AG04450 (cell line): ENCODE measurements around the gene NCOR2. TPM values are rescaled to one million over a fixed set of nuclear protein-coding genes. Genes with fewer than 3 reads are reported as not detected.

Experiments
- CTCF ChIA-PET: fragments of 300-600, 350-600 bp; formaldehyde crosslinking; extraction: SDS; loops from one replicate; lab custom pipeline; 2022; ENCODE audit warnings: antibody characterized with exemption, inconsistent platforms; lab: Charles Lee
- POLR2A ChIA-PET: fragments of 350-600 bp; formaldehyde crosslinking; extraction: SDS; loops from one replicate; lab custom pipeline; 2021; ENCODE audit warnings: antibody characterized with exemption, inconsistent platforms; lab: Yijun Ruan, JAX
- DNase-seq: peaks from one replicate; pipeline ENCODE4 v3.0.0-alpha.2; 2011; ENCODE audit warnings: low read depth, low spot score
- H3K27ac ChIP-seq: one replicate; pipeline ENCODE4 v1.5.1; 2012; ENCODE audit warnings: low read depth, low read length, control low read depth
- H3K27me3 ChIP-seq: one replicate; pipeline ENCODE4 v1.6.0; 2012; ENCODE audit warnings: low read length; ENCODE audit not compliant: control insufficient read depth, insufficient read depth
- H3K4me3 ChIP-seq: 2 replicates; pipeline ENCODE4 v1.5.1; 2011; ENCODE audit warnings: mild to moderate bottlenecking, low read depth, low read length, control low read depth
- H3K9me3 ChIP-seq: 2 replicates; pipeline ENCODE4 v1.5.1; 2012; ENCODE audit warnings: low read length; ENCODE audit not compliant: control insufficient read depth, insufficient read depth
- polyA plus RNA-seq: library from polyadenylated mRNA; depleted of rRNA; stranded (reverse); fragments of >200 nt; gene quantifications from 2 replicates; pipeline ENCODE4 v1.2.3, GENCODE V29; 2011
- TF ChIP-seq, protein P1 (sequence below): IDR thresholded peaks from 2 replicates; pipeline ENCODE4 v1.5.1; 2011; ENCODE audit warnings: low read depth, low read length, control low read depth, inconsistent platforms

Gene NCOR2
- polyA plus RNA-seq, 1 experiment = 3.3 TPM

DNA sequence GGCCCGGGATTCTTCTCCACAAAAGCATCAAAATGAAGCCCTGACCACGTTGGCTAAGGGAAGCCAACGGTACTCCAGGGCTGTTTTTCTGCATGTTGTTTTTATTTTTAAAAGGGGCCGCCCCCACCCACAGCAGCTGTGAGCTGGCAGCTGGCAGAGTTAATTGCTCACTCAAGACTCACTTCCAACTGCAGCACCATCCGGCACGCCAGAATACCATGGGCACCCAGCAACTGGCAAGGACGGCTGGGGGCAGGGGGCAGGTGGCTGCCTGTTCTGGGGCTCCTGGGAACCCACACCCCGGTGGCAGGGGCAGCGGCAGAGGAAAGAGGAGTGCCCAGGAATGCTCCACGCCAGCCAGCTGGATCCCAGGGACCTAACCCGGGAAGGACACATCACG lies 44.3 kb downstream of the NCOR2 start:
- POLR2A ChIA-PET = no interaction called here
- no peak overlapping the region for H3K27ac ChIP-seq

DNA sequence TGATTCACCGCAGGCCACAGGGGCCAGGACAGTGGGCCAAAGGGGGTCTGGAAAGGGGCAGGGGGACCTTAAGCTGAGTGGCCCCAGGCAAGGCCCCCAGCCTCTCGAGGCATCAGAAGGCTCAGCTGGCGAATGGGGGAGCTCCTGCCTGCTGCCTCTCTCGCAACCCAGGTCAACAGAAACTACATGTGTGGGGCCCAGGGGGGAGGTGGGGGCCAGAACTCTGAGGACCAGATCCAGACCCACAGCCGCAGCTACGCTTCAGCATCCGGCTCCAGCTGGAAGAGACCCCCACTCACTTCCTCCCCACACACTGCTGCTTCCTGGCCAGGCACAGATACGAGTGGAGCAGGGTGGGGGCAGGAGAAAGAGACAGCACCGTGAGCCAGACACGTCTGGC lies 46.5 kb downstream of the NCOR2 start:
- H3K27ac ChIP-seq = no peak overlapping the region
- TF ChIP-seq, protein P1, sequence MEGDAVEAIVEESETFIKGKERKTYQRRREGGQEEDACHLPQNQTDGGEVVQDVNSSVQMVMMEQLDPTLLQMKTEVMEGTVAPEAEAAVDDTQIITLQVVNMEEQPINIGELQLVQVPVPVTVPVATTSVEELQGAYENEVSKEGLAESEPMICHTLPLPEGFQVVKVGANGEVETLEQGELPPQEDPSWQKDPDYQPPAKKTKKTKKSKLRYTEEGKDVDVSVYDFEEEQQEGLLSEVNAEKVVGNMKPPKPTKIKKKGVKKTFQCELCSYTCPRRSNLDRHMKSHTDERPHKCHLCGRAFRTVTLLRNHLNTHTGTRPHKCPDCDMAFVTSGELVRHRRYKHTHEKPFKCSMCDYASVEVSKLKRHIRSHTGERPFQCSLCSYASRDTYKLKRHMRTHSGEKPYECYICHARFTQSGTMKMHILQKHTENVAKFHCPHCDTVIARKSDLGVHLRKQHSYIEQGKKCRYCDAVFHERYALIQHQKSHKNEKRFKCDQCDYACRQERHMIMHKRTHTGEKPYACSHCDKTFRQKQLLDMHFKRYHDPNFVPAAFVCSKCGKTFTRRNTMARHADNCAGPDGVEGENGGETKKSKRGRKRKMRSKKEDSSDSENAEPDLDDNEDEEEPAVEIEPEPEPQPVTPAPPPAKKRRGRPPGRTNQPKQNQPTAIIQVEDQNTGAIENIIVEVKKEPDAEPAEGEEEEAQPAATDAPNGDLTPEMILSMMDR = no peak
- no peaks in the 10 kb centered on the region; the same call in 1 of the 2 replicates for H3K9me3 ChIP-seq
- no peak for DNase-seq
- no peaks in the 10 kb centered on the region for H3K27me3 ChIP-seq
- CTCF ChIA-PET = no interaction called here
- POLR2A ChIA-PET = no interaction called here
- no peak overlapping the region for H3K4me3 ChIP-seq

More for the DNA sequence above, 44.3 kb downstream of the NCOR2 start:
- Histone ChIP-seq H3K27me3 (no peaks in the 10 kb centered on the region), H3K4me3 (no peak overlapping the region), H3K9me3 (no peaks in the 10 kb centered on the region; the same call in 1 of the 2 replicates)
- CTCF ChIA-PET = no interaction called here
- DNase-seq = no peak
- TF ChIP-seq, protein P1 = no peak

DNA sequence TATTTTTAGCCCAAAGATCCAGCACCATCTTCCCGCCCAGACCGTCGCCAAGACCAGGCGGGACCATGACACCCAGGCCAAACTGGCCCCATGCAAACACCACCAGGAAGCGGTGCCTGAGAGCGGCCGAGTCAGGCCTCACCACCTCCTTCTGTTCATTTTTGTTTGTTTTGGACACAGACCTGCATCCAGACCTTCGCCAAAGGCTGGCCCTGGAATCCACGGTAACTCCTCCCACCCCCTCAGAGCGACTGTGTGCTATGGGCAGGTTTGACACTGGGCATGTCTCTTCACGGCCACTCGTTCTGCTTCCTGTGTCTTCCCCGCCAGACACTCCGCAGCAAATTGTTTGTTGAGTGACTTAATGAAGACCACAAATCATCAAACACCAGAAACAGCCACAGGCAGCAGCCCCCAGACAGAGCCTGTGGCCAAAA lies 47.1 kb downstream of the NCOR2 start:
- H3K9me3 ChIP-seq = no peaks in the 10 kb centered on the region; the same call in 1 of the 2 replicates
- no peaks in the 10 kb centered on the region for H3K27me3 ChIP-seq
- DNase-seq = no peak
- TF ChIP-seq, protein P1 = no peak
- peak overlapping the region; percentile 98 for H3K27ac ChIP-seq
- ChIA-PET CTCF (no interaction called here), POLR2A (no interaction called here)
- no peak overlapping the region for H3K4me3 ChIP-seq

DNA sequence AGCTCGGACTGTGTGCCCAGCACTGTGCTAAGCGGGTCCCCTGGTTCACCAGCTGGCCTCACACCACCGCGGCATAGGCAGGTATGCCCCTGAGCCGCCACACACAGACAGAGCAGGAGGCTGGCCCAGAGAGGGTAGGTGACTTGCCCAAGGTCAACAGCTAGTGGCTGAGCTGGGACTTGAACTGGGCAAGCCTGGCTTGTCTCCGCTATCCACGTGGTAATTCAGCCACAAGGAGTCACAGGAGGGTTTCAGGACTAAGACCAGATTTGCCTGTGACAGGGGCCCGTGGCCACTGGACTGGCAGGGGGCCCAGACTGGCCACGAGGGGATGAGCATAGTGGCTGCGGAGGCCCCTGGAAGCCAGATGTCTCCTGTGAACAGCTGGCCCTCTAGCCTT lies 47.7 kb downstream of the NCOR2 start:
- TF ChIP-seq, protein P1 = no peak
- Histone ChIP-seq H3K9me3 (no peaks in the 10 kb centered on the region; the same call in 1 of the 2 replicates), H3K27ac (peak overlapping the region; percentile 98), H3K4me3 (no peak overlapping the region), H3K27me3 (no peaks in the 10 kb centered on the region)
- CTCF ChIA-PET = interaction anchor here (0.6 to 2.0 kb wide), 3 partner anchors 21 to 248 kb away, joined by 3 to 6 read pairs (median 3); no protein-coding TSS in a partner anchor
- DNase-seq = no peak
- POLR2A ChIA-PET = interaction anchor here (1.2 to 2.2 kb wide), 3 partner anchors 28 to 47 kb away, joined by 3 to 9 read pairs (median 4); partner anchors contain the start of gene NCOR2
